A673 (cell line): ENCODE results near the gene CFAP61.

ENCODE experiments used
- CTCF ChIP-seq: fragments of 300-800, 200-600 bp; sonication (generic); conservative IDR thresholded peaks from 2 replicates; pipeline ENCODE4 v1.5.1; 2017; ENCODE audit warnings: low read depth, mild to moderate bottlenecking, antibody characterized with exemption, low read length, moderate library complexity, mixed read lengths
- EZH2 ChIP-seq: fragments of 200-600 bp; sonication (generic); IDR thresholded peaks from 2 replicates; pipeline ENCODE4 v1.6.1; 2017; ENCODE audit warnings: borderline replicate concordance, low read depth, mild to moderate bottlenecking, mixed read lengths, antibody characterized with exemption, low read length; ENCODE audit not compliant: poor library complexity, severe bottlenecking

- TF ChIP-seq CTCF (no peak), EZH2 (no peak)
Measured at GRCh38 chr20:20241976-20242375, 189.6 kb downstream of the CFAP61 start.
